SK-N-SH (cell line): ENCODE measurements around the gene DSCAML1. TPM values are rescaled to one million over a fixed set of nuclear protein-coding genes. Genes with fewer than 3 reads are reported as not detected.

Source experiments
- CTCF ChIA-PET: fragments of 300-600, 350-600 bp; formaldehyde crosslinking; extraction: SDS; loops from one replicate; lab custom pipeline; 2021; lab: Yijun Ruan, JAX
- POLR2A ChIA-PET: fragments of 350-600 bp; sonication (Branson Sonifier 250); formaldehyde crosslinking; extraction: SDS; loops from one replicate; lab custom pipeline; 2020; ENCODE audit warnings: antibody characterized with exemption, inconsistent platforms; lab: Yijun Ruan, JAX
- DNase-seq: peaks from one replicate; pipeline ENCODE4 v3.0.0; 2012
- H2AFZ ChIP-seq: fragments of 200-600 bp; sonication (generic); 2 replicates; pipeline ENCODE4 v1.8.1; 2016; ENCODE audit warnings: antibody characterized with exemption, mild to moderate bottlenecking, low read depth
- H3F3A ChIP-seq: fragments of 200-600 bp; sonication (generic); replicated peaks from 2 replicates; pipeline ENCODE3; 2016; ENCODE audit warnings: antibody characterized with exemption, mild to moderate bottlenecking; ENCODE audit not compliant: insufficient read depth
- H3K27ac ChIP-seq, 2 experiments: fragments of 200-500 bp in 1 of 2; fragments of 200-600 bp in 1 of 2; sonication (Bioruptor generic) in 1 of 2; sonication (generic), shearing (Covaris generic) in 1 of 2; 2 replicates each; pipeline versions ENCODE4 v1.5.1 to v1.6.1; 2014 to 2016; ENCODE audit warnings: low read depth in 2 of 2, inconsistent platforms in 1 of 2, low read length in 1 of 2, mild to moderate bottlenecking in 1 of 2, mixed read lengths in 1 of 2
- H3K27me3 ChIP-seq: fragments of 200-600 bp; sonication (generic), shearing (Covaris generic); 2 replicates; pipeline ENCODE4 v1.6.1; 2016; ENCODE audit warnings: mixed run types; ENCODE audit not compliant: insufficient read depth
- H3K36me3 ChIP-seq, 2 experiments: fragments of 200-500 bp in 1 of 2; fragments of 200-600 bp in 1 of 2; sonication (Bioruptor generic) in 1 of 2; sonication (generic) in 1 of 2; replicated peaks in 1 of 2; 2 replicates each; pipeline versions ENCODE3 to v1.5.1; 2014 to 2016; ENCODE audit warnings: low read length in 1 of 2, mild to moderate bottlenecking in 1 of 2; ENCODE audit not compliant: insufficient read depth in 2 of 2, control insufficient read depth in 1 of 2
- H3K4me1 ChIP-seq, 2 experiments: fragments of 200-500 bp in 1 of 2; fragments of 200-600 bp in 1 of 2; sonication (Bioruptor generic) in 1 of 2; sonication (generic), shearing (Covaris generic) in 1 of 2; 2 replicates each; pipeline versions ENCODE4 v1.5.1 to v1.6.1; 2014 to 2016; ENCODE audit warnings: low read depth in 1 of 2, low read length in 1 of 2, mixed run types in 1 of 2; ENCODE audit not compliant: insufficient read depth in 2 of 2, control insufficient read depth in 1 of 2
- H3K4me2 ChIP-seq: fragments of 200-600 bp; sonication (generic), shearing (Covaris generic); 2 replicates; pipeline ENCODE4 v1.6.1; 2017; ENCODE audit warnings: mixed run types
- H3K4me3 ChIP-seq, 2 experiments: fragments of 200-500 bp in 1 of 2; fragments of 200-600 bp in 1 of 2; sonication (Bioruptor generic) in 1 of 2; sonication (generic), shearing (Covaris generic) in 1 of 2; 2 replicates each; pipeline versions ENCODE4 v1.5.1 to v1.8.1; 2014 to 2016; ENCODE audit warnings: low read depth in 2 of 2, inconsistent platforms in 1 of 2, low read length in 1 of 2, mild to moderate bottlenecking in 1 of 2, mixed read lengths in 1 of 2, moderate library complexity in 1 of 2
- H3K79me2 ChIP-seq: fragments of 200-600 bp; sonication (generic); 2 replicates; pipeline ENCODE4 v1.8.1; 2017; ENCODE audit warnings: mild to moderate bottlenecking; ENCODE audit not compliant: insufficient read depth
- H3K9ac ChIP-seq: fragments of 200-600 bp; sonication (generic); 2 replicates; pipeline ENCODE4 v1.6.1; 2017; ENCODE audit warnings: mixed run types
- H3K9me2 ChIP-seq: fragments of 200-600 bp; sonication (generic); 2 replicates; pipeline ENCODE4 v1.6.1; 2017; ENCODE audit warnings: mixed run types
- H3K9me3 ChIP-seq: fragments of 200-600 bp; sonication (generic); 2 replicates; pipeline ENCODE4 v1.6.1; 2017; ENCODE audit warnings: mixed run types, mild to moderate bottlenecking, moderate library complexity
- H4K20me1 ChIP-seq: fragments of 200-600 bp; sonication (generic); 2 replicates; pipeline ENCODE4 v1.6.1; 2017; ENCODE audit warnings: mild to moderate bottlenecking, mixed run types; ENCODE audit not compliant: insufficient read depth
- CTCF ChIP-seq: fragments of 200-600 bp; sonication (generic); IDR thresholded peaks from 2 replicates; pipeline ENCODE4 v1.6.1; 2017; ENCODE audit warnings: antibody characterized with exemption, mild to moderate bottlenecking, moderate library complexity
- ELF1 ChIP-seq: IDR thresholded peaks from 2 replicates; pipeline ENCODE4 v1.4.0; 2012
- EZH2phosphoT487 ChIP-seq: fragments of 200-600 bp; sonication (generic); IDR thresholded peaks from 2 replicates; pipeline ENCODE4 v1.6.1; 2017; ENCODE audit warnings: low read depth, mixed run types, mild to moderate bottlenecking, antibody characterized with exemption, moderate library complexity, borderline replicate concordance
- JUND ChIP-seq: IDR thresholded peaks from 2 replicates; pipeline ENCODE4 v1.4.0; 2012
- MAX ChIP-seq: IDR thresholded peaks from 2 replicates; pipeline ENCODE4 v1.4.0; 2012; ENCODE audit warnings: low read depth
- MEF2A ChIP-seq: IDR thresholded peaks from 2 replicates; pipeline ENCODE4 v1.4.0; 2012; ENCODE audit warnings: low read depth, borderline replicate concordance
- NFIC ChIP-seq: IDR thresholded peaks from 2 replicates; pipeline ENCODE4 v1.4.0; 2012; ENCODE audit warnings: borderline replicate concordance
- REST ChIP-seq: IDR thresholded peaks from 2 replicates; pipeline ENCODE4 v1.6.1; 2012; ENCODE audit warnings: mild to moderate bottlenecking, low read depth, low read length, moderate library complexity
- RXRA ChIP-seq: IDR thresholded peaks from 2 replicates; pipeline ENCODE4 v1.4.0; 2012; ENCODE audit warnings: low read depth, mild to moderate bottlenecking, borderline replicate concordance
- TEAD4 ChIP-seq: IDR thresholded peaks from 2 replicates; pipeline ENCODE4 v1.4.0; 2012; ENCODE audit warnings: mild to moderate bottlenecking, borderline replicate concordance; ENCODE audit not compliant: insufficient read depth
- USF1 ChIP-seq: IDR thresholded peaks from 2 replicates; pipeline ENCODE4 v1.4.0; 2012; ENCODE audit warnings: low read depth, borderline replicate concordance
- WGBS: methylation state at CpG from one replicate; pipeline ENCODE4 v1.1.6; 2017; ENCODE audit warnings: low lambda C conversion rate; 5-methylcytosine and 5-hydroxymethylcytosine counted together
- polyA plus RNA-seq, 3 experiments: library from polyadenylated mRNA; depleted of rRNA; stranded (reverse); fragments of >200 nt; gene quantifications; 2 replicates each; pipeline ENCODE4 v1.2.3, GENCODE V29; 2012
- TF ChIP-seq, protein P1 (sequence below): fragments of 150-350 bp; IDR thresholded peaks from 2 replicates; pipeline ENCODE4 v1.6.1; 2017; ENCODE audit warnings: antibody characterized with exemption, low read length, low read depth, borderline replicate concordance
- TF ChIP-seq, protein P2 (sequence below): IDR thresholded peaks from 2 replicates; pipeline ENCODE4; 2012

The DSCAML1 gene
- polyA plus RNA-seq, 1 of the 3 experiments (the other 2 are of a cell fraction) = not detected

GRCh38 chr11:117484156-117484555 is 312.9 kb downstream of the DSCAML1 start:
- Histone ChIP-seq H3K79me2 (no peaks in the 10 kb centered on the region), H3K9me2 (no peaks in the 10 kb centered on the region), H3K4me2 (no peak overlapping the region)
- TF ChIP-seq CTCF = no peak
- TF ChIP-seq, protein P1, sequence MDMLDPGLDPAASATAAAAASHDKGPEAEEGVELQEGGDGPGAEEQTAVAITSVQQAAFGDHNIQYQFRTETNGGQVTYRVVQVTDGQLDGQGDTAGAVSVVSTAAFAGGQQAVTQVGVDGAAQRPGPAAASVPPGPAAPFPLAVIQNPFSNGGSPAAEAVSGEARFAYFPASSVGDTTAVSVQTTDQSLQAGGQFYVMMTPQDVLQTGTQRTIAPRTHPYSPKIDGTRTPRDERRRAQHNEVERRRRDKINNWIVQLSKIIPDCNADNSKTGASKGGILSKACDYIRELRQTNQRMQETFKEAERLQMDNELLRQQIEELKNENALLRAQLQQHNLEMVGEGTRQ = no peak
- no peak for TF ChIP-seq EZH2phosphoT487
- TF ChIP-seq NFIC = no peak
- TF ChIP-seq REST = no peak
- TF ChIP-seq JUND = no peak
- no peak for TF ChIP-seq TEAD4
- no peak for TF ChIP-seq ELF1
- TF ChIP-seq USF1 = no peak
- TF ChIP-seq, all 33 proteins: peak for 0
- Histone ChIP-seq H3K4me1 (peaks cover 0 to 28% of the 10 kb centered on the region in 2 experiments; a peak in 1 of 4 replicates), H3K4me3 (no peak overlapping the region), H3K36me3 (no peaks in the 10 kb centered on the region), H3K9me3 (no peaks in the 10 kb centered on the region), H3K9ac (no peak overlapping the region), H4K20me1 (no peaks in the 10 kb centered on the region), H3K27ac (no peak overlapping the region), H3K27me3 (no peaks in the 10 kb centered on the region; the same call in 1 of the 2 replicates), H2AFZ (no peak overlapping the region), H3F3A (no peaks in the 10 kb centered on the region)
- DNase-seq = no peak
- POLR2A ChIA-PET = no interaction called here
- CTCF ChIA-PET = no interaction called here
- 32% methylated on average over 9 of the region's 9 CpGs for WGBS

- no peak overlapping the region for H3K4me3 ChIP-seq
- H3K9ac ChIP-seq = no peak overlapping the region
- CTCF ChIA-PET = no interaction called here
- 38% methylated on average over 4 of the region's 5 CpGs for WGBS
- peaks cover 0 to 20% of the 10 kb centered on the region in 2 experiments; a peak in 1 of 4 replicates for H3K4me1 ChIP-seq
- no peaks in the 10 kb centered on the region for H3K79me2 ChIP-seq
- no peaks in the 10 kb centered on the region for H3K36me3 ChIP-seq
- DNase-seq = no peak
- no peaks in the 10 kb centered on the region for H3K9me2 ChIP-seq
- POLR2A ChIA-PET = no interaction called here
- no peak overlapping the region for H2AFZ ChIP-seq
- H3K27ac ChIP-seq = no peak overlapping the region
- no peak for TF ChIP-seq MAX
- TF ChIP-seq, protein P2, sequence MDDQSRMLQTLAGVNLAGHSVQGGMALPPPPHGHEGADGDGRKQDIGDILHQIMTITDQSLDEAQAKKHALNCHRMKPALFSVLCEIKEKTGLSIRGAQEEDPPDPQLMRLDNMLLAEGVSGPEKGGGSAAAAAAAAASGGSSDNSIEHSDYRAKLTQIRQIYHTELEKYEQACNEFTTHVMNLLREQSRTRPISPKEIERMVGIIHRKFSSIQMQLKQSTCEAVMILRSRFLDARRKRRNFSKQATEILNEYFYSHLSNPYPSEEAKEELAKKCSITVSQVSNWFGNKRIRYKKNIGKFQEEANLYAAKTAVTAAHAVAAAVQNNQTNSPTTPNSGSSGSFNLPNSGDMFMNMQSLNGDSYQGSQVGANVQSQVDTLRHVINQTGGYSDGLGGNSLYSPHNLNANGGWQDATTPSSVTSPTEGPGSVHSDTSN = no peak
- TF ChIP-seq MEF2A = no peak
- no peak for TF ChIP-seq RXRA
- H3K9me3 ChIP-seq = no peaks in the 10 kb centered on the region
- no peaks in the 10 kb centered on the region for H3F3A ChIP-seq
- H3K27me3 ChIP-seq = no peaks in the 10 kb centered on the region; the same call in 1 of the 2 replicates
- no peaks in the 10 kb centered on the region for H4K20me1 ChIP-seq
- H3K4me2 ChIP-seq = no peak overlapping the region
Observed at GRCh38 chr11:117483372-117483771, 313.6 kb downstream of the DSCAML1 start.
